Measurements from ENCODE around the gene SULT4A1.

Gene SULT4A1

DNA sequence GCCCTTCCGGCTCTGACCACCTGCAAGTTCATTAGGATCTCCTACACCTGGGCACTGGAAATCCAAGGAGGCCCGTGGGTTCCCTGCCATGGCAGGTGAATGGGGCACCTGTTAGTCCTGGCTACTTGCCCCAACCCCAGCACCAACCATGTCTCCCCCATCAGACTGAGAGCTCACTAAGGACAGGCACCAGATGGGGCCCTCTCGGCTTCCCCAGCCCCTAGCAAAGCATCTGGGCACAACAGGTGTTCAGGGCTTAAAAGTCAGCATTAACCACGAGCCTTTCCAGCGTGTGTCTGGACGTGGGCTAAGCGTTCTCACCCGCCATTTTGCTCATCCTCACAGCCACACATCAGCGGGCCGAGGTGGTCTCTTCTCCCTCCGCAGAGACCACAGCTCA is 2.2 kb downstream of the SULT4A1 start:
- DNase-seq (ENCODE audit: low spot score) = no peak

DNA sequence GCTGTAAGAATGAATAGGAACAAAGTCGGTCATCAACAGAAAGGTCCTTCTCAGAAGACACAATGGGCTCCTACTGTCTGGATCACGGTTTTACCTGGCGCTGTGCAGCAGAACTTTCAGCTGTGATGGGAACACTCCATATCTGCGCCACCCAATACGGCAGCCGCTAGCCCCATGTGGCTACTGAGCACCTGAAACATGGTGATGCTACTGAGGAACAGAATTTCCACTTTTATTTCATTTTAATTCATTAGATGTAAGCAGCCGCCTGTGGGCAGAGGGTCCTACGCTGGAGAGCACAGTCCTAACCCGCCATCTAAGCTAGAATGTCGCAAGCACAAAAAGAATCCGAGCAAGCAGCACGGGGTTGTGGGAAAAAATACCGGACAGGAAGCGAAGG is 2.7 kb downstream of the SULT4A1 start:
- DNase-seq (ENCODE audit: low spot score) = no peak

DNA sequence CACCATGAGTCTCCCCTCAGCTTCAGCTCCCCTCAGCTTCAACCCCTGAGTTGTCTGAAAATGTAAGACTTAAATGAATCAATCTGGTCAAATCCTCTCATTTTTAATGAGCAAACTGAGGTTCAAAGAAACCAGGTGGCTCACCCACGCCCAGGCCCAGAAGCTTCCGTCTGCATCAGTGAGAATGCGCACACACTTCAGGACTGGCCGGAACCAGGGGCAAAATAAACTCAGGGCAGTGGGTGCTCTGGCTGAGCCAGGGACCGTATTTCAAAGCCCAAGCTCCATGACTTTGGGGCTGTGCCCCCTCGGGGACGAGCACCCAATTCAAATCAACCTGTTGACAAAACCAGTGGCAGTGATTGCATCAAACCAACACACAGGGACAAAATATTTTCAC is 3.1 kb downstream of the SULT4A1 start:
- DNase-seq (ENCODE audit: low spot score) = no peak

DNA sequence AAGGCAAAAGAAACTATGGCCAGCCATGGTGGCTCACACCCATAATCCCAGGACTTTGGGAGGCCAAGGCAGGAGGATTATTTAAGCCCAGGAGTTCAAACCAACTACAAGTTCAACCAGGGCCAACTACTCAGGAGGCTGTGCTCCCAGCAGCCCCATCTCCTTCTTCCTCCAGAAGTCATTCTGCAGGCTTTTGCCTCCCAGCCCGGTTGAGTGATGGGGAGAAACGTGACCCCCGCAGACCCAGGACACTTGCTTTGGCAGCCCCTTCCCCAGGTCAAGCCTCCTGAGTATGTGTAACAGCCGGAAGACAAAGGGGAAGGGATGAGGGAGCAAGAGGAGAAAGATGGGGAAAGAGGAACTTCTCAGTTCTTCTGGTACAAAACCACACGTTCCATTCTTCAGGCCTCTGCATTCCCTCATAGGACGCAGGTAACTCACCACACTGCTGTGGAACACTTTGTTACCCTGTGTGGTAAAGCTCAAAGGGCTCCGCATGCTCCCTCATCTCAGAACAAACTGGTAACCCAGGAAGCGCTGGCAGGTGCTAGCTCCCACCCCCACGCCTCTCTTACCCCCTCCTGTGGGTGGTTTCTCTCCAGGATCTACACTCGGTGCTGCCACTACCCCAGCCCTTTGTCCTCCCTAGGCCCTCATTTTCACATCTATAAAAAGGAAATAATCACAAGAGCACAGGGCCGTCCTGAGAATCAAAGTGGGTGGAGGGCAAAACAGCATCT is 4.0 kb downstream of the SULT4A1 start:
- DNase-seq (ENCODE audit: low spot score) = no peak

DNA sequence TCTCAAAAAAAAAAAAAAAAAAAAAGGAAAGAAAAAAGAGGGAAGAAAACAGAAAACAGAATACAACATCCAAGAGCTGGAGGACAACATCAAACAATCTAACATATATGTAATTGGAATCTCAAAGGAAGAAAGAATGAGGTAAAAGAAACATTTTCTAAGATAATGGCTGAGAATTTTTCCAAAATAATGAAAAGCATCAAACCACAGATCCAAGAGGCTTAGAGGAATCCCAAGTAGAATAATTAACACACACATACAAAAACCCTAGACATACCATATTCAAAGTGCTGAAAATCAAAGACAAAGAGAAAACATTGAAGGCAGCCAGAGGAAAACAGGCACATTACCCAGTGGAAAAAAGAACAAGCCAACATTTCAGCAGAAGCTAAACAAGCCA is 4.9 kb downstream of the SULT4A1 start:
- no peak for DNase-seq (ENCODE audit: low spot score)

DNA sequence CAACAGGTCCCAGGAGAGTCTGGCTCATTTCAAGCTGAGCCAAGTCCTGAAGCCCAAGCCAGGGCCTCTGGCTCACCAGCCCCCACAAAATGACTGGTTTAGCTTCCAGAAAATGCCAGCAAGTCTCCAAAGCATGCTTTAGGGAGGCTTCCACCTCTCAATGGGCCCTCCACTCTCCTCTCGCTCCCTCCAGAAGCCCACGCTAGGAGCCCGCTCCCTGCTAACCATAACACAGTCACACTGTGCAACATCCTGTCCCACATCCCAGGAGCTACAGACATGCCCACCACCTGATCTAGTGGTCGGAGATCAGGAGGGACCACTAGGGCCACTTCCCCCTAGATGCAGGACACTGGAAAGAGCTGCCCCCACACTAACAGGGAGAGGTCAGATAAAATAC is 6.9 kb downstream of the SULT4A1 start:
- no peak for DNase-seq (ENCODE audit: low spot score)

DNA sequence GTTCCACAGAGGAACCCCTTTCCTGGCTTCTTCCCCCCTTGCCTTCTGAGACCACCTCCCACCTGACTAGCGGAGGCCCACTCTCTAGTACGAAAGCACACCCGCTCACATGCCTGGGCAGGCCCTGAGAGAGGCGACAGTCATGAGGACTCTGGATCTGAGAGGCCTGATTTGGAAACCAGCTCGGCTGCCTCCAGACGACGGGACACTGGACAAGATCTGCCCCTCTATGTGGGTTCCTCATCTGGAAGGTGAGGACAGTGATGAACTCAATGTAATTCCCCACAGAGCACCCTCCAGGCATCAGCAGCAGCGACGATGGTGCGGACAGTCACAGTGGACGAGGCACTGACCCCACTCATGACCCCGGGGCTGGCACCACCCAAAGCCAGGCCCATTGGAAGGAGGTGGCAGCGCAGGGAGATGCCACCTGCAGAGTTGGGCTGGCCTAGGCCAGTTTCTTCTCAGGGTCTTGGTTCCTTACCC is 7.5 kb downstream of the SULT4A1 start:
- no peak for DNase-seq (ENCODE audit: low spot score)

DNA sequence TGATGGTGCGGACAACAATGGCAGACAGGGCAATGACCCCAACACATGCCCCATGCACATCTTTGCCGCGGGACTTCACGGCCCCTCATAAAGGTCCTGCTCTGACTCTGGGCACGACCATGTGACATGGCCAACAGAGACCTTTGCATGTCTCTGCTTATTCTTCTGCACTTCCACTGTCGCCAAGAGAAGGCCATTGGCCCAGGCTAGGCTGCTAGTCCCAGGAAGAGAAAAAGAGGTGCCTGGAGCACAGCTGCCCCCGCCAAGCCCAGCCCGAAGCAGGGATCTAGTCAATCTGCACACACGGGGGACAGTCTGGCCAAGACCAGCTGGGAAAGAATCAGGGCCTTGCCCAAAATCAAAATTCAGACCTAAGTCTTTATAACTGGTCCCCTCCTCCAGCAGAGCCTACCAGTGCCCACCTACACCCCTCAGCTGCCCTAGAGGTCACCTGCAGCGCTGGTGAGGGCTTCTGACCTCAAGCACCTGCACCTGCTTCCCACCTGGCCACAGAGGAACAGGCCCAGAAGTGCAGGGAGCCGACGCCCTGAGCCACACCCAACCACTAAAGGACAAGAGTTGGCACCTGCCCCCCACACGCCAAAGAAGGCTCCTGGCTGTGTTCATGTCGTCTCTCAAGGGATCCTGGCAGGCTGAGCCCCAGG is 8.1 kb downstream of the SULT4A1 start:
- DNase-seq (ENCODE audit: low spot score) = no peak

DNA sequence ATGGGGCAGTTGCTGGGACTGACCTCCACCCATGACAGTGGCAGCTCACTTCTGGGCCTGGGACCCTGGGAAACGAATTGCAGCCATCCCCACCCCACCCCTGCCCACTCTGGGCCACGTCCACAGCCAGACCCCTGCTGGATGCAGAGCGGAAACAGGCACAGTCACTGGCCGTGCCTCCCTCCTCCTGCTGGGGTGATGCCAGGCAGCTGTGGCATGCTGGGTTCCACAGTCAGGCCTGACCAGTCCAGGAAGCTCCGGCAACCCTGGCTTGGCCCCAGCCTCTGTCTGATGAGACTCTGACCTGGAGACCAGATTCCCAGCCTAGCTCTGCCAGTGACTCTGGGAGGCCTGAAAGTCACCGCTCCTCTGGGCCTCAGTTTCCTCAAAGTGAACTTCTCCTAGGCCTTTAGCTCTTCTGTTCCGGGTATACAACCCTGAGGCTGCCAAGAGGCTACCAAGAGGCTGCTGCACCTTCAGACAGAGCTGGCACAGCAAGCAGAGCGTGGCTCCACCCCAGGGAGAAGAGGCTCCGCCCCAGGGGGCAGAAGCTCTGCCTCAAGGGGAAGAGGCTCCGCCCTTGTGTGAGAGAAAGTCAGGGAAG is 8.9 kb downstream of the SULT4A1 start:
- peak; percentile 2 for DNase-seq (ENCODE audit: low spot score)

DNA sequence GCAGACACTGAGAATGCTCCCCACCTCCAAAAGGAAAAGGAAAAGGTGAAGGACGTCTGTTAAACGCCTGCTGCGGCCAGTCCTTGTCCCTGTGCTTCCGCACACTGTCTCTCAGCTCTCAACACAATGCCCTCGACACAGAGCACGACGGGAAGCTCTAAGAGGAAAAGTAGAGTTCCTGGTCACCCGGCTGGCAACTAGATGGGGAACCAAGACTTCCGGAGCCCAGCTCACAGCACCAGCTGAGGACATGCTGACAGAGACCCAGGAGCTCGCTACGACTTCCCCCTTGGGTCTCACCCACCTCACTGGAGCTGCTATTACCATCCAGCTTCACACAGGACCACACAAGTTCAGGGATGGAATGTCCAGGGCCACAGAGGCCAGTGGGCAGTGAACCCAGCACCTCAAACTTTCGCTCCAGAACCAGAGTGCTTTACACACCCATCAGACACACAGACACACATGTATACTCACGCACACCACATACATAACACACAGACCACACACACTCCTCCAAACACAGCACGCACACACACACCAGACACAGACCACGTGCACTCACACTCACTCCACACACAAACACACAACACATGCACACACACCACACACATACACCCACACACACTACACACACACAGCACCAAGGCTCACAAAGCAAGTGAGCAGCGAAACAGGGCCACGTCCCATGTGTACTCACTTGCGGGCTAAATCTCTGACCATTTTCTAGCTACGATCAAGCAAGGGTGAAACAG is 9.6 kb downstream of the SULT4A1 start:
- no peak for DNase-seq (ENCODE audit: low spot score)

DNA sequence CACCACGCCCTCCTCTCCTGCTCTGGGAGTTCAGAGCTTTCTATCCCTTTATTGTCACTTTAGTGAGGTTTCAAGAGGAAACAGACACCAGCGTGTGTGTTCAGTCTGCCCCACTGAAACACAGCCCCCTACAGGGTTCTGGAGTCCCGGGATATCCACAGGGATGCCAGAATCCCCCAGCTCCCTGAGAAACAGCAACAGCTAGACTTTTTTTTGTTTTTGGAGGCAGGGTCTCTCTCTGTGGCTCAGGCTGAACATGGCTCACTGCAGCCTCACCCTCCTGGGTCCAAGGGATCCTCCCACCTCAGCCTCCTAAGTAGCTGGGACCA is 10.4 kb downstream of the SULT4A1 start:
- no peak for DNase-seq (ENCODE audit: low spot score)

DNA sequence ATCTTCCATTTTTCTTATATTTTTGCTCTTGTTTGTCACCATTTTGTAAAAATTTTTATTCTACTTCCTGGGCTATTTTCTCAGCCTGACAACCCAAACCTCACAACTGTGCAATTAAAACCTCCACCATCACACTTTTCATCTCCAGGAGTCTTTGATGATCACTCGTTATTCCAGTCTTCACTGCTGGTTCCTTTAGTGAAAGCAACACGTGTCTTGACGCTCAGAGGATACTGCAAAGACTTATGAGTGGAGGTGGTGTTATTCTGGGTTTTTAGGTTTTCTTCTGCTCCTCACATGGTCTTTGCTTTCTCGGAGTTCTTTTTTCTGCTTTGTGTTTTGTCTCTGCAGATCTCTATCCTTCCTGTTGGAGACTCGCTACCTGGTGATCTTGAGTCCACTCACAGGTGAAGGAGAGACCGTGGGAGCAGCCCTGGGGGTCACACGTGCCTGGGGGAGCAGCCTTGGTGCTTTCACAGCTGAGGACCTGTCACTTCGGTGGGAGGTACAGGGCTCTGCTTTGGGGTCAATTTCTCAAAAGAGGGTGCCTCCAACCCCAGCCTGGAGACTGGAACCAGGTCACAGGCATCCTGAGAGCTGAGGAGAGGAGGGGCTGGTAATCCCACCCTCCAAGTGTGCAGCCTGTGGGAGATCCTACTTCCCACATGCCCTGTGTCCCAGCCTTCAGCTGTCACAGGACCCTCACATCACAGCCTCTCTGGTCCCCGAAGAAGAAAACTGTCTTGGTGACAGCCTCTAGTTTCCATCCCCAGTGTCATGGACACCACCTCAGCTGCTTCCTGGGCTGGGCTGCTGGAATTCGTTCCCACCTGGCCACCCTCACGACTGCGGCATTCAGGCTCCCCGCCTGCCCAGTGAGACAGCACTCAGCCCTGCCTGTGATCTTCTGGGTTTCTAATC is 11.0 kb downstream of the SULT4A1 start:
- DNase-seq (ENCODE audit: low spot score) = no peak

DNA sequence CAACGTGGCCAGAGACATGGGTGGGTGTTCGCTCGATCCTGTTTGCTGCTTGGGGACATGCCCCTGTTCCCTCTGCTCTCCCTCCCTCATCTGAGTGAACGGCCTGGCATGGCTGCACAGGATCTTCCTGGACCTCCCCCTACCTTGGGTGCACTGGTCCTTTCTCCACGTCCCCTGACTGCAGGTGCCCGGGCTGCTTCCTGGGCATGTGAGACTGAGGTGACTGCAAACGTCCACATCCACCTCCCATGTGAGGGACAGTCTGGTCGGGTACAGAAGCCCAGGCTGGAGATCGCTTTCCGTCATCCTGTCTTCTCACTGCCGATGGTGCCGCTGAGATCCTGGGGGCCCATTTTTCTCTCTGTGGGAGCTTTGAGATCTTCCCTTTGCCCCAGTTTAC is 11.8 kb downstream of the SULT4A1 start:
- no peak for DNase-seq (ENCODE audit: low spot score)

DNA sequence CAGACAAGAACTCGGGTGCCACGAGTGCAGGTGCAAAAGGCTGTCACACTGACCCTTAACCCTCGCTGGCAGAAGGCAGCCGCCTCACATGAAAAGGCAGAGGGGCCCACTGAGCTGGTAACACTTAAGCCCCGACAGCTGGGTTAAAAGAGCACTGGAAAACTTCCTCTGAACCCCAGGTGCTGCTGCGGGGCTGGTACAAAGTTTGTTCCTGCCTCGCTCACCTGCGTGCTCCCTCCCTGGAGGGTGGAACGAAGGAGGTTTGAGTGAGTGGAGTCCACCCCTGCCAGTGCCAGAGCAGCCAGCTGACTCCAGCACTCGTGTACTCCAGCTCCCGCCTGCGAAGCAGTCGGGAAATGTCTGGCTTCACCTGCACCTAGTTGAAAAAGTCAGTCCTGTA is 12.6 kb downstream of the SULT4A1 start:
- no peak for DNase-seq (ENCODE audit: low spot score)

DNA sequence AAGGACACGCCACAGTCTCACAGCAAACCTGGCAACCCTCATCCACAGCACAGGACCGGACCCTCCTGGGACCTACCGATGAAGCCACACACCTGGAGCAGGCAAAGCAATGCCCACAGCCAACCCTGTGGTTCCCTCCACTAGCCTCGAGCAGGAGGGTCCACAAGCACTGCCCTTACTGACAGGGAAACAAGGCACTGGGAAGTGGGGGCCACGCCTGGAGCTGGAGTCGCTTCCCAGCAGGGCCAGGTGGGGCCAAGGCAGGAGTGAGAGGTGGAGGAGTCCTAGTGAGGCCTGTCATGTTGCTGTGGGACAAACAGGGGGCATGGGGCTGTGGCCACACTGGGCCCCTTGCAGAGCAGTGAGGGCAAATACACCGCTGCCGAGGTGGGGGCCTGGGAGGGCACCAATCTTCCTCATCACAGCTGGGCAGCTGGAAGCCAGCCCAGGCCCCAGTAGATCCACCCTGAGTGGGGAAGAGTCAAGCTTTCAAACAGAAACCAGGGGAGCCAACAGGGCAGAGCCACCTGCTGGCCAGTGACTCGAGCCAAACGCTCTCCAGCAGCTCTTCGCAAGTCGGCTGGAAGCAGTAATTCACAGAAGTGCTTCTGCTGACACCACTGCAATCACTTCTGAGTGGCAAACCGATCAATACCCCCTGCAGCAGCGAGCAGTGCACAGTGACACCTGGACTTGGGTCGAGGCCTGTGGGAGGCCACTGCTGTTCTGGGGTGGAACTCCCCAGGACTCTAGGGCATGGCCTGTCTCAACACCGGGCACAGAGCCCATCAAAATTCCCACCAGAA is 13.7 kb downstream of the SULT4A1 start:
- no peak for DNase-seq (ENCODE audit: low spot score)

DNA sequence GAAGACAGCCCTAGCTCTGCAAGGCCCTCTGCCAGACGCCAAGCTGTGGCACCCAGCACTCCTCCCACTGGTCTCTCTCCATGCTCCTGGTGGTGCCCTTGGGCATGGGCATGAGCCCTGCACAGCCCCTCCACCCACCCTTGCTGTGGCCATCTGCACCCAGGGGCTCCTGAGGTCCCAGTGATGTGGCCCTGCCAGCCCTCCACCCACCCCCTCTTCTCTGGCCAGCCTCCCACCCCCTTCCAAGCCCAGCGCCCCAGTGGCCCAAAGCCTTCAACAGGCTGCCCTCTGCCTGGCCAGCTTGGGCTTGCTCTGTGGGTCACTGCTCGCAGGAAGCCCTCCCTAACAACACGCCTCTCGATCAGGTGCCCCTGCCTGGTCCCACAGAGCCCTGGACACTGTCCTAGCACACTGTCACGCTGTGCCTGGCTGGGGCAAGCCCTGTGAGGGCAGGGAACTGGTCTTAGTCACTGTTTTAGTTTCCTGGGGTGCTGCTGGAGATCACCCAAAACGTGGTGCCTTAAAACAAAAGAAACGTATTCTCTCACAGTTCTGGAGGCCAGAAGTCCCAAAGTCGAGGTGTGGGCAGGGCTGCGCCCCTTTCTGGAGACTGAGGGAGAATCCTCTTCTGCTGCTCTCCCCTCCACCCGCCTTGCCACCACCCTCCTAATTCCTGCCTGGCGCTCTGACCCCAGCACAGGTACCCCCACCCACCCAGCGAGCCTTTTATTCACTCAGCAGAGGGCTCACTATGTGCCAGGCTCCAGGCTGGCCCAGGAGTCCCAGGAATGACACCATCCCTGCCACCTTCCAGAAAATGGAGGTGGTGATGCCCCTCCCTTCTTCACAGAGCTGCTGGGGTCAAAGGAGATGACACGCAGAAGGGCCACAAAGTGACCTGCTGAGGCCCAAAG is 14.7 kb downstream of the SULT4A1 start:
- no peak for DNase-seq (ENCODE audit: low spot score)

DNA sequence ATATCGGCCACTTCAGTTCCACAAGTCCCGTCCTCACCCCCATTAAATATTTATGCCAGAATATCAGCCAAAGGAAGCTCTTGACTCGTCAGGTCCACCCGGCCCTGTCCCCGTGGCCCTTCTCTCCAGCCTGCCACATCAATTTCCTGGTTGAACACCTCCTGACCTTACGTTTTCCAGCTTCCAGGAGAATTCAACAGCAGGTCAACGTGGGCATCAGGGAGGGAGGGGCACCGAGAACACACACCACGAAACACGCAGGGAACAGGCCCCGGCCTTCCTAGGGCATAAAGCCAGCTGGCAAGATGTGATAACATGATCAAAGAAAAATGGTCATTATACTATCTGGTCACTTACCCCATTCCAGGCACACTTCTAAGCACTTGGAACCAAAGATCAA is 15.3 kb downstream of the SULT4A1 start:
- DNase-seq (ENCODE audit: low spot score) = no peak

DNA sequence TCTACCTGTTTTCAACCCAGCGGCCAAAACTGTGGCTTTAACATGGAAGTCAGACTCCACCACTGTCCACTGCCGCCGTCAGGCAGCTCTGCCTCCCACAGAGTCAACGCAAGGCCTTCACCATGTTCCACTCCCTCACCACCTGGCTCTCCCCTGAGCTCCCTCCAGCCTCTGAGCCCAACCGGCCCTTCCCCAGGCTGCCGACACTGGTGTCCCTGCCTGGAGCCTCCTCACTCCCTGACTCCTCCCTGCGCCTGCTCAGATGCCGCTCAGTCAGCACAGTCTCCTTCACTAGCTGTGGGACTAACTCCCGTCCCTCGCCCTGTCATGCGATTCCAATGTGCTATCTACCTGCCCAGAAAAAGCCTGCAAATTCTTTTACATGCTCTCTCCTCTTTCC is 16.3 kb downstream of the SULT4A1 start:
- no peak for DNase-seq (ENCODE audit: low spot score)

All from hematopoietic multipotent progenitor cell treated with erythropoietin and hydrocortisone succinate and interleukin-3 and kit ligand, for 15 days (in vitro differentiated cells).